Gastrocnemius medialis (tissue), 4 donors: ENCODE results near the gene SLC22A31.

Experiments
- CTCF ChIP-seq, 5 experiments: fragments of 450-650 bp in 3 of 5; fragments of 200-600 bp in 2 of 5; sonication (generic) in 2 of 5; IDR thresholded peaks in 4 of 5; conservative IDR thresholded peaks in 1 of 5; 1 replicate in 4 of 5; 2 replicates in 1 of 5; pipeline ENCODE4 v1.5.1; 2016 to 2019; ENCODE audit warnings: antibody characterized with exemption in 5 of 5, mild to moderate bottlenecking in 3 of 5, moderate library complexity in 3 of 5
- POLR2A ChIP-seq, 2 donors: fragments of 450-650 bp; IDR thresholded peaks; one replicate each; pipeline ENCODE4 v1.6.1; 2017; ENCODE audit warnings: antibody characterized with exemption in 2 of 2, mild to moderate bottlenecking in 2 of 2, moderate library complexity in 2 of 2

GRCh38 chr16:89210904-89211515 is 10.7 kb upstream of the SLC22A31 start:
- TF ChIP-seq CTCF (IDR thresholded peaks at IDR 0.05 in 4 of 5, conservative IDR thresholded peaks at IDR 0.05 in 1 of 5): no peak
- TF ChIP-seq POLR2A (IDR thresholded peaks at IDR 0.05): no peak
